ENCODE measurements around the gene TAF9. TPM values are rescaled to one million over a fixed set of nuclear protein-coding genes. Genes with fewer than 3 reads are reported as not detected.

The TAF9 gene
- total and polyA plus RNA-seq, 2 of the 13 experiments (the other 11 are each of a cell fraction or from before 2014, with no cell fraction given), result 113 to 218 TPM

GRCh38 chr5:69369340-69370121, at the start of gene TAF9, which contains the start of the genes AK6 and RAD17 (continued):
- TF ChIP-seq HMGXB3 (CRISPR knock-in tag; IDR thresholded peaks at IDR 0.05; ENCODE audit: borderline replicate concordance) (peak; percentile 33; the same call in 1 of the 2 replicates), ZNF777 (CRISPR knock-in tag; IDR thresholded peaks at IDR 0.05) (peak; percentile 74), ZNF639 (CRISPR knock-in tag; conservative IDR thresholded peaks at IDR 0.05) (0 out of 2 replicates have a peak, but pooled peaks have one; percentile 39), ZFP90 (CRISPR knock-in tag; IDR thresholded peaks at IDR 0.05; ENCODE audit: borderline replicate concordance) (peak; percentile 48), MEIS1 (CRISPR knock-in tag; IDR thresholded peaks at IDR 0.05; ENCODE audit: borderline replicate concordance) (peak; percentile 70), POGK (CRISPR knock-in tag; conservative IDR thresholded peaks at IDR 0.05) (peak; percentile 68; the same call in 1 of the 2 replicates), NR2C2 (CRISPR knock-in tag; IDR thresholded peaks at IDR 0.05; ENCODE audit: borderline replicate concordance) (peak; percentile 95), ZNF580 (CRISPR knock-in tag; IDR thresholded peaks at IDR 0.05; ENCODE audit: borderline replicate concordance, low read depth) (peak; percentile 88; the same call in 1 of the 2 replicates), KLF16 (CRISPR knock-in tag; IDR thresholded peaks at IDR 0.05) (peak in 1 of 2 experiments; percentile 61; a peak in 1 of 4 replicates), ZFX (CRISPR knock-in tag; IDR thresholded peaks at IDR 0.05; ENCODE audit: low read depth) (peak; percentile 92), SALL1 (CRISPR knock-in tag; IDR thresholded peaks at IDR 0.05) (peak; percentile 80), CC2D1A (CRISPR knock-in tag; IDR thresholded peaks at IDR 0.05) (0 out of 2 replicates have a peak, but pooled peaks have one; percentile 59), THAP9 (CRISPR knock-in tag; IDR thresholded peaks at IDR 0.05; ENCODE audit: borderline replicate concordance) (peak; percentile 66; the same call in 1 of the 2 replicates), HOXA3 (CRISPR knock-in tag; IDR thresholded peaks at IDR 0.05) (peak; percentile 86), ZKSCAN1 (IDR thresholded peaks at IDR 0.05; ENCODE audit: low read length) (no peak), ZBTB7B (CRISPR knock-in tag; IDR thresholded peaks at IDR 0.05) (peak; percentile 98)
